ES-I3 (cell line): ENCODE measurements around the gene MARCHF5.
"Not testable (repeated sequence)": the region's sequence is repeated elsewhere in the genome, so short reads cannot be mapped to it uniquely, and the experiment has no call there.

Experiments used
- H3K36me3 ChIP-seq: 2 replicates; pipeline ENCODE4 v1.6.1; 2013; ENCODE audit warnings: mild to moderate bottlenecking, low read length, control low read depth, moderate library complexity; ENCODE audit not compliant: insufficient read depth
- H3K4me1 ChIP-seq: 2 replicates; pipeline ENCODE4 v1.6.1; 2013; ENCODE audit warnings: mild to moderate bottlenecking, control low read depth, low read length; ENCODE audit not compliant: insufficient read depth
- H3K9ac ChIP-seq: 2 replicates; pipeline ENCODE4 v1.6.1; 2013; ENCODE audit warnings: low read depth, mild to moderate bottlenecking, low read length, moderate library complexity
- H3K9me3 ChIP-seq: 2 replicates; pipeline ENCODE4 v1.6.1; 2013; ENCODE audit warnings: mild to moderate bottlenecking, low read length, moderate library complexity; ENCODE audit not compliant: control insufficient read depth, insufficient read depth

MARCHF5 gene

DNA sequence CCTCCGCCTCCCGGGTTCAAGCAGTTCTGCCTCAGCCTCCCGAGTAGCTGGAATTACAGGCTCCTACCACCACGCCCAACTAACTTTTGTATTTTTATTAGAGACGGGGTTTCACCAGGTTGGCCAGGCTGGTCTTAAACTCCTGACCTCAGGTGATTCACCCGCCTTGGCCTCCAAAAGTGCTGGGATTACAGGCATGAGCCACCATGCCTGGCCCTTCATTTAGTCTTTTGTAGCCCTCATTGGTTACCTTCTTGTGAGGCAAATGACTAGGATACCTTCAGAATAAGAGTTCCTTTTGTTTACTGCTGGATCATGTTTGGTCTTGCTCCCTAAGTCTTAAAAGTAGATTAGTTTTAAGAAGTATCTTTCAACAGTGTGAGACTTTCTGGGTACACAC lies 39.0 kb downstream of the MARCHF5 start:
- not testable (repeated sequence) for H3K36me3 ChIP-seq, H3K9ac ChIP-seq, H3K4me1 ChIP-seq, H3K9me3 ChIP-seq

DNA sequence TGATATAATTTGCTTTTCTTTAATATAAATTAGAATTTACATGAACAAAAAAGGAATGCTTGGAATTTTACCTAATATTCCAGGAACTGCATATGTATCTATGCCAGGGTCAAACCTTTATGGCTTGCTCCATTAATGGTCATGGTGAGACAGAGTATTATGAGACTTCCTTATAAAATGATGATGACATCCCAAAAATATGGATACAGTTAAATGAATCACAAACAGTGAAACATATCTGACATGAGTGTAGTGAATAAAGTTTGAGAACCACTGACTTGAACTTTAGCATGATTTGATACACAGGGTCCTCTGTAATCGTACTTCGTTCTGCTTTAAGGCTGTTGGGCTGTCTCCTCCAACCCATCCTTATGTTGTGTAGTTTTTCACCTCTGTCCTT lies 51.8 kb downstream of the MARCHF5 start:
- no peaks in the 10 kb centered on the region for H3K9me3 ChIP-seq
- no peak overlapping the region for H3K9ac ChIP-seq
- H3K4me1 ChIP-seq: no peaks in the 10 kb centered on the region
- no peaks in the 10 kb centered on the region for H3K36me3 ChIP-seq

DNA sequence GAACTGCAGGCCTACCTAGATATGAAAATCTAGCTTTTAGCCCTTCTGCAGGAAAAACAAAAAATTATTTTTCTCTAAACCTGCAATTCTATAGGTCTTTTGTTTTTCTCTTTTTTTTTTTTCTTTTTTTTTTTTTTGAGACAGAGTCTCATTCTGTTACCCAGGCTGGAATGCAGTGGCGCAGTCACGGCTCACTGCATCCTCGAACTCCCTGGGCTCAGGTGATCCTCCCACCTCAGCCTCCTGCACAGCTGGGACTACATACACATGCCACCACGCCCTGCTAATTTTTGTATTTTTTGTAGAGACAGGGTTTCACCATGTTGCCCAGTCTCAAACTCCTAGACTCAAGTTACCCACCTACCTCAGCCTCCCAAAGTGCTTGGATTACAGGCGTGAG lies 54.6 kb downstream of the MARCHF5 start:
- not testable (repeated sequence) for H3K36me3 ChIP-seq, H3K4me1 ChIP-seq, H3K9me3 ChIP-seq, H3K9ac ChIP-seq

DNA sequence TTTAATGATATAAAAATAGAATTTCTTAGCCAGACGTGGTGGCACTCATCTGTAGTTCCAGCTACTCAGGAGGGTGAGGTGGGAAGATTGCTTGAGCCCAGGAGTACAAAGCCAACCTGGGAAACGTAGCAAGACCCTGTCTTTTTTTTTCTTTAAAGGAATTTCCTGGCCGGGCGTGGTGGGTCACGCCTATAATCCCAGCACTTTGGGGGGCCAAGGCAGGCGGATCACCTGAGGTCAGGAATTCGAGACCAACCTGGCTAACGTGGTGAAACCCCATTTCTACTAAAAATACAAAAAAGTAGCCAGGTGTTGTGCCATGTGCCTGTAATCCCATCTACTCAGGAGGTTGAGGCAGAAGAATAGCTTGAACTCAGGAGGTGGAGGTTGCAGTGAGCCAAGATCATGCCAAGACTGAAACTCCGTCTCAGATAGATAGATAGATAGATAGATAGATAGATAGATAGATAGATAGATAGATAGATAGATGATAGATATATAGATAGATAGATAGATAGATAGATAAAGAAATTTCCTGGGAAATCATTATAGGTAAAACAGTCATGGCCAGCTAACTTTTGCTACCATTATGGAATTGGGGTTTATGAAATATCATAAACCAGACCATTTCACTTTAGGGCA lies 56.2 kb downstream of the MARCHF5 start:
- not testable (repeated sequence) for H3K4me1 ChIP-seq, H3K9ac ChIP-seq, H3K9me3 ChIP-seq, H3K36me3 ChIP-seq

DNA sequence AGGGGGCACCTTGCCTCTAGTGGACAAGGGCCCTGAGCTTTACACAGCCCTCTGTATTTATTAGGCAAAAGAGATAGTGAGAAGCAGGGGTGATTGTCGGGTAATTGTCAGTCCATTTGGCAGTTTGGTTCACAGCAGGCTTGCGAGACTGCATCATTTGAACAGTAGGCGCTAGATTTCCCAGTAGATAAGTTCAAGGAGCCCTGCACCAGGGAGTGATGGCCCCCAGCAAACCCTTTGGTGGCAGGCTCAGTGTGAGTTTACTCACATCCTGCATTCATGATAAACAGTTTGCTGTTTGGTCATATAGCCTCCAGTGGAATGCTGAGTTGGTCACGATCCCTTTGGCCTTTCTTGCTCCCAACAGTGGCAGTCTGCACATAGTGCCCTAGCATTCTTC lies 59.4 kb downstream of the MARCHF5 start:
- no peaks in the 10 kb centered on the region; the same call in 1 of the 2 replicates for H3K36me3 ChIP-seq
- H3K4me1 ChIP-seq: peaks cover 4% of the 10 kb centered on the region
- H3K9ac ChIP-seq: no peak overlapping the region
- no peaks in the 10 kb centered on the region for H3K9me3 ChIP-seq

DNA sequence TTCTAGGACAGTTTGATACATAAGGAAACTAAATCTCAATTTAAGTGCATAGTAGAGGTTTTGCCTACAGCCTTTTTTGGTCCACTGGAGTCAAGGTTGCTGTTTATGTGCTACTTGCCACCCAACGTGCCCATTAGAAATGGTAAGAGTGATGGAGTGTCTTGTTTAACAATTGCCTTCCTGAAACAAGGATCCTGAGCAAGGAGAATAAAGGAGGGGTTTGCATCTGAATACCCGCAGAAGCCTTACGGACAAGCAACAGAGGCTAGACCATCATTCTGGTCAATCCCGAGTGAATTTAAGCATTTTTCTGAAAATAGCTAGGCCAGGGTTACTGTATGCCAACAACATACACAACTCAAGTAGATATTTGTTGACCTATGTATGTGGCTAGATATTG lies 63.6 kb downstream of the MARCHF5 start:
- Histone ChIP-seq H3K9ac (no peak overlapping the region), H3K36me3 (no peaks in the 10 kb centered on the region; the same call in 1 of the 2 replicates), H3K4me1 (peaks cover 4% of the 10 kb centered on the region), H3K9me3 (no peaks in the 10 kb centered on the region)

DNA sequence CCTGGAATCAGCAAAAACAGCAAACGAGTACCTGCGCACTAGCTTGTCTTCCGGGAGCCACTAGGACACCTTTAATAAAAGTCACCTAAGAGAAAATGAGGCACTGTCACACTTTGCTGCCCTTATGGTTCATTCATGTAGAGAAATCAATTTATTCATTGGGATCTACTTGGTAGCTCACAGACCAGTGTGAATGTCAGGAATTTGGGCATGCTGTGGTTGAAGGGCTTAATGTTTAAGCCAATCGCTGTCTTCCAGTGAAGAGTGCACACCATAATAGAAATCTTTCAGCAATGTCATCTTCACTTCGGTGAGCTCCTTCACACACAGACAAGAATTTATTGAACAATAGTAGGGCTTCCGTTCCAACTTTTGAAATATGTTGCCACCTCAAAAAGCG lies 65.1 kb downstream of the MARCHF5 start:
- Histone ChIP-seq H3K9ac (no peak overlapping the region), H3K4me1 (peaks cover 4% of the 10 kb centered on the region), H3K36me3 (no peaks in the 10 kb centered on the region), H3K9me3 (no peaks in the 10 kb centered on the region)

DNA sequence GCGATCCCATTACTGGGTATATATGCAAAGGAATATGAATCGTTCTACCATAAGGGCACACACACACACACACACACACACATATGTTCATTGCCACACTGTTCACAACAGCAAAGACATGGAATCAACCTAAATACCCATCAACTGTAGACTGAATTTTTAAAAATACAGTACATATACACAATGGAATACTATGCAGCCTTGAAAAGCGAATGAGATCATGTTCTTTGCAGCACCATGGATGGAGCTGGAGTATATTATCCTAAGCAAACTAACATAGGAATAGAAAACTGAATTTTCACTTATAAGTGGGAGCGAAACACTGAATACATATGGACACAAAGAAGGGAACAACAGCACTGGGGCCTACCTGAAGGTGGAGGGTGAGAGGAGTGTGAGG lies 72.5 kb downstream of the MARCHF5 start:
- H3K9ac ChIP-seq: no peak overlapping the region
- H3K9me3 ChIP-seq: no peaks in the 10 kb centered on the region
- H3K4me1 ChIP-seq: no peaks in the 10 kb centered on the region
- H3K36me3 ChIP-seq: no peaks in the 10 kb centered on the region

DNA sequence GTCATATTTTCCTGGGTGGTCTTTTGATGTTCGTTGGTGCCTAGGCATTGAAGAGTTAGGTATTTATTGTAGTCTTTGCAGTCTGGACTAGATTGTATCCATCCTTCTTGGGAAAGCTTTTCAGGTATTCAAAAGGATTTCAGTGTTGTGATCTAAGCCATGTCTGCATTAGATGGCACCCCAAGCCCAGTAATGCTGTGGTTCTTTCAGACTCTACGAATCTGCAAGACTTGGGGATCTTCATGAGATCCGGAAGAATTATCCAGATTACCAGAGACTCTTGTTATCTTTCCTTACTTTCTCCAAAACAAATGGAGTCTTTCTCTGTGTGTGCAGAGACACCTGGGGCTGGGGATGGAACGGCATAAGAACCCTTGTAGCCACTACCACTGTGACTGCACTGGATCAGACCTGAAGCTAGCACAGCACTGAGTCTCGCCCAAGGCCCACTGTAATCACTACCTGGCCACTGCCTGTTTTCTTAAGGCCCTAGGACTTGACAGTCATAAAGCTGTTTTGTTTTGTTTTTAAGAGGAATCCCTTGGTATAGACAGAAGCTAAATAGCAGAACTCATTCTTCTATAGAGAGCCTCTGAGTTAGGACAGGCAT lies 75.5 kb downstream of the MARCHF5 start:
- Histone ChIP-seq H3K9ac (no peak overlapping the region), H3K4me1 (no peaks in the 10 kb centered on the region), H3K36me3 (no peaks in the 10 kb centered on the region), H3K9me3 (no peaks in the 10 kb centered on the region)

DNA sequence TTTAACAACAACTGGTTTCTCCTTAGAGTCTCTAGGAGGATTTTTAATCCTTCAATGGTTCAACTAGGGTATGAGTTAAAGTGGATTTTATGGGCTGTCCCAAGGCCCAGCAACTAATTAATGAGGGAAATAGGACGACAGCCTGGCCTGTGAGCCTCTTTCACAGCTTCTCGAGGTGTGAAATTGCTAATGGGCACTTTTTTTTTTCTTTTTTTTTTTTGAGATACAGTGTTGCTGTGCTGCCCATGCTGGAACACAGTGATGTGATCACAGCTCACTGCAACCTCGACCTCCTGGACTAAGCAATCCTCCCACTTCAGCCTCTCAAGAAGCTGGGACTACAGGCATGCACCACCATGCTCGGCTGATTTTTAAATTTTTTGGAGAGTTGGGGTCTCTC lies 87.0 kb downstream of the MARCHF5 start:
- peaks cover 5% of the 10 kb centered on the region for H3K4me1 ChIP-seq
- no peak overlapping the region for H3K9ac ChIP-seq
- no peaks in the 10 kb centered on the region for H3K36me3 ChIP-seq
- H3K9me3 ChIP-seq: no peaks in the 10 kb centered on the region

DNA sequence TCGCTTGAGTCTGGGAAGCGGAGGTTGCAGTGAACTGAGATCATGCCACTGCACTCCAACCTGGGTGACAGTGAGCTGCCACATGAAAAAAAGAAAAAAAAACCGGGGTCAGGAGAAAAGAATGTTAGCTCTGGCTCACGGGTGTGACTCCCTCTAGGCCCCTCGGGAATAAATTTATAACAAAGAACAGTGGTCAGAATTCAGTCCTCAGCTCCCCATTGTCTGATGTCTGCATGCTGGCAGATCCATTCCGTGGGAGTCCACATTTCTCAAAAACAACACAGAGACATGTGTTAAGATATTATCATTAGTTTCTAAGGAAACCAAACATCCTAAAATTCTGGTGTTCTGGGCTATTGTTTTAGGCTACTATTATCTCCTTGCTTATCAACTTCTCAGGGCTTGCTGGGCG lies 90.6 kb downstream of the MARCHF5 start:
- Histone ChIP-seq H3K4me1 (peaks cover 5% of the 10 kb centered on the region), H3K9ac (no peak overlapping the region), H3K9me3 (no peaks in the 10 kb centered on the region), H3K36me3 (no peaks in the 10 kb centered on the region)

DNA sequence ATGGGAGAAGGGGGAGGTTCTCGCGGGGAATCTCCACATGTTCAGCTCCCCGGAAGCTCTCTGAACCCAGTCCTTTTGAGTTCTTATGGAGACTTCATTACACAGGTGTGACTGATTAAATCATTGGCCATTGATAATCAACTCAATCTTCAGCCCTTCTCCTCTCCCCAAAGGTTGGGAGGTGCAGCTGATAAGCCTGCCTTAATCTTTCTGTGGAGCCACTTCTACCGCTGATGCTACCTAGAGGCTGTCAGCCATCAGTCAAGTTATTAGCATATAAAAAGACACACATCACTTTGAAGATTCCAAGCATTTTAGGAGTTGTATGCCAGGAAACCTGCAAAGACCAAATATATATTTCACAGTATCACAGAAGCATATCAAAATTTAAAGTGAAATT lies 91.7 kb downstream of the MARCHF5 start:
- H3K4me1 ChIP-seq: peaks cover 9% of the 10 kb centered on the region
- no peaks in the 10 kb centered on the region for H3K9me3 ChIP-seq
- no peaks in the 10 kb centered on the region for H3K36me3 ChIP-seq
- H3K9ac ChIP-seq: no peak overlapping the region

DNA sequence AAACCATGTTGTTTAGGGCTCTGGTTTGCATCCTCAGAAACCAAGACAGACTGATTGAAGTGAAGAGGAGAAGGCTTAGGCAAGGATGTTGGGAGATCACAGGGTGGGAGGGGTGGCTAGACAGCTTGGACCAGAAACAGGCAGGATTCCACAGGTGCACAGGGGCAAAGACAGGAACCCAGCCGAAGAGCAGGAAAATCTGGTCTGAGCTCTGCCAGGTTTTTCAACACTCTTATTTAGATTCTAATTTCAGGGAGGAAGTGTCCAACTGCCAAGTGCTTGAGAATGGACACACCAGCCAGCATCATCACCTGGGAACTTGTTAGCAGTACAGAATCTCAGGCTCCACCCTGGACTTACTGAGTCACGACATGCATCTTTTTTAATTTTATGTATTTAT lies 93.8 kb downstream of the MARCHF5 start:
- H3K36me3 ChIP-seq: no peaks in the 10 kb centered on the region

DNA sequence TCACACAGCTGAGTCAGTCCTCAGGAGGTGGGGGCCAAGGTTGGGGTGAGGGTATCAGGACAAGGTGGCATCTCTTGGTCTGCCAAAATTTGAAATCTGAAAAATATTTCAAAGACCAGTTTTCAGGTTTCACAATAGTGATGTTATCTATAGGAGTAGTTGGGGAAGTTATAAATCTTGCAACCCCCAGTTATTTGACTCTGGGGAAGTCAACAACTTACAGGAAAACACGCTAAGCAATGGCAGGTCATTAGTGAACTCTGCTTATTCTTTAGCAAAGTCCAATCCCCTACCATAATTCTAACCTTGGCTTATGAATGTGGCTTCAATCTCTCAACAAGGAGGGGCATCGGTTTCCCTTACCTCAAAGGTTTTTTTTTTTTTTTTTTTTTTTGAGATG lies 94.9 kb downstream of the MARCHF5 start:
- no peaks in the 10 kb centered on the region for H3K36me3 ChIP-seq
- peaks cover 9% of the 10 kb centered on the region for H3K4me1 ChIP-seq
- H3K9me3 ChIP-seq: no peaks in the 10 kb centered on the region
- H3K9ac ChIP-seq: no peak overlapping the region

More for the DNA sequence above, 93.8 kb downstream of the MARCHF5 start:
- Histone ChIP-seq H3K9me3 (no peaks in the 10 kb centered on the region), H3K4me1 (peaks cover 9% of the 10 kb centered on the region), H3K9ac (no peak overlapping the region)

DNA sequence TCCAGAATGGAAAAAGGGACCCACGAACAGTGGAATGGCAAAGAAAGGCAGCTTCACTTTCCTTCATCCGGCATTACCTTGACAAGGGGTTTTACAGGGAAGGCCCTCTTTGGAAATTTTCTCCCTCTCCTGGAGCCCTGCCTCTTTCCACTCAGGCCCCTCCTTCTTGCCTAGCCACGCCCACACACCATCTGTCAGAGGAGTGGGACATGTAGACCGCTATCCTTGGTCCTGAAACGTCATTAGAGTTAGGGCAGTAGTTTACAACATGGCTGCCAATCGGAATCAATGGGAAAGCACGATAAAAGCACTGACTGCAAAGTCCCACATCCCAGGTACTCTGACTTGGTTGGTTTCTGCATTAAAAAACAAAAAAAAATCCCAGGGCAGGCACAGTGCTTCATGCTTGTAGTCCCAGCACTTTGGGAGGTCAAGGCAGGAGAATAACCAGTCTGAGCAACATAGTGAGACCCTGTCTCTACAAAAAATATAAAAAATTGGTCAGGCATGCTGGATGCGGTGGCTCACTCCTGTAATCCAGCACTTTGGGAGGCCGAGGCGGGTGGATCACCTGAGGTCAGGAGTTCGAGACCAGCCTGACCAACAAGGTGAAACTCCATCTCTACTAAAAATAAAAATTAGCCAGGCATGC lies 96.4 kb downstream of the MARCHF5 start:
- no peaks in the 10 kb centered on the region for H3K9me3 ChIP-seq
- no peak overlapping the region for H3K9ac ChIP-seq
- H3K4me1 ChIP-seq: peaks cover 4% of the 10 kb centered on the region
- H3K36me3 ChIP-seq: no peaks in the 10 kb centered on the region
